ENCODE results near the gene NTF3. TPM values are rescaled to one million over a fixed set of nuclear protein-coding genes. Genes with fewer than 3 reads are reported as not detected.

The NTF3 gene
- total RNA-seq, 2 donors from 2014 or later, result 0.63 to 0.67 TPM

- Histone ChIP-seq H3K9me3 (no peaks in the 10 kb centered on the region), H3K36me3 (no peaks in the 10 kb centered on the region), H3K27me3 (no peaks in the 10 kb centered on the region), H3K4me1 (no peaks in the 10 kb centered on the region), H3K4me3 (no peak overlapping the region), H3K27ac (no peak overlapping the region)
- DNase-seq (ENCODE audit: low spot score), result no peak
- no peak for TF ChIP-seq CTCF (IDR thresholded peaks at IDR 0.05)
Measured at GRCh38 chr12:5520831-5521230, 88.9 kb downstream of the NTF3 start.

GRCh38 chr12:5521456-5522325, 89.8 kb downstream of the NTF3 start:
- H3K4me1 ChIP-seq, result no peaks in the 10 kb centered on the region
- no peaks in the 10 kb centered on the region for H3K36me3 ChIP-seq
- TF ChIP-seq CTCF (IDR thresholded peaks at IDR 0.05), result no peak
- no peaks in the 10 kb centered on the region for H3K27me3 ChIP-seq
- no peaks in the 10 kb centered on the region for H3K9me3 ChIP-seq
- no peak overlapping the region for H3K27ac ChIP-seq
- no peak for DNase-seq (ENCODE audit: low spot score)
- no peak overlapping the region for H3K4me3 ChIP-seq

- Histone ChIP-seq H3K27ac (no peak overlapping the region), H3K36me3 (no peaks in the 10 kb centered on the region), H3K27me3 (no peaks in the 10 kb centered on the region), H3K4me1 (no peaks in the 10 kb centered on the region), H3K9me3 (no peaks in the 10 kb centered on the region), H3K4me3 (no peak overlapping the region)
- TF ChIP-seq CTCF (IDR thresholded peaks at IDR 0.05), result no peak
- DNase-seq (ENCODE audit: low spot score), result no peak
Measured at GRCh38 chr12:5522432-5523335, 90.8 kb downstream of the NTF3 start.

- no peak for TF ChIP-seq CTCF (IDR thresholded peaks at IDR 0.05)
- DNase-seq (ENCODE audit: low spot score), result peak; percentile 28
- no peaks in the 10 kb centered on the region for H3K4me1 ChIP-seq
- H3K36me3 ChIP-seq, result no peaks in the 10 kb centered on the region
- H3K27ac ChIP-seq, result no peak overlapping the region
- H3K9me3 ChIP-seq, result no peaks in the 10 kb centered on the region
- no peaks in the 10 kb centered on the region for H3K27me3 ChIP-seq
- no peak overlapping the region for H3K4me3 ChIP-seq
Measured at GRCh38 chr12:5523396-5524115, 91.6 kb downstream of the NTF3 start.

GRCh38 chr12:5524116-5524768, 92.3 kb downstream of the NTF3 start:
- Histone ChIP-seq H3K27ac (no peak overlapping the region), H3K9me3 (no peaks in the 10 kb centered on the region), H3K27me3 (no peaks in the 10 kb centered on the region), H3K4me3 (no peak overlapping the region), H3K4me1 (no peaks in the 10 kb centered on the region), H3K36me3 (no peaks in the 10 kb centered on the region)
- TF ChIP-seq CTCF (IDR thresholded peaks at IDR 0.05), result no peak
- peak; percentile 21 for DNase-seq (ENCODE audit: low spot score)
